Glutamatergic neuron (in vitro differentiated cells): Measurements from ENCODE around the gene XRCC1. TPM values are rescaled to one million over a fixed set of nuclear protein-coding genes. Genes with fewer than 3 reads are reported as not detected.

ENCODE experiments used
- DNase-seq: peaks from one replicate; pipeline ENCODE4 v3.0.0; 2022
- H3K27ac Mint-ChIP-seq: one replicate; pipeline ENCODE4 v1.8.0; 2020; ENCODE audit warnings: mild to moderate bottlenecking, mixed read lengths, inconsistent platforms; ENCODE audit not compliant: unreplicated experiment
- H3K27me3 Mint-ChIP-seq: one replicate; pipeline ENCODE4 v1.8.0; 2020; ENCODE audit warnings: mild to moderate bottlenecking, moderate library complexity, mixed read lengths, inconsistent platforms; ENCODE audit not compliant: unreplicated experiment
- H3K36me3 Mint-ChIP-seq: one replicate; pipeline ENCODE4 v1.8.0; 2020; ENCODE audit warnings: mild to moderate bottlenecking, mixed read lengths, inconsistent platforms; ENCODE audit not compliant: unreplicated experiment
- H3K4me1 Mint-ChIP-seq: one replicate; pipeline ENCODE4 v1.8.0; 2020; ENCODE audit warnings: mild to moderate bottlenecking, low read depth, mixed read lengths, inconsistent platforms; ENCODE audit not compliant: unreplicated experiment
- H3K4me3 Mint-ChIP-seq: one replicate; pipeline ENCODE4 v1.8.0; 2020; ENCODE audit warnings: mild to moderate bottlenecking, mixed read lengths, inconsistent platforms; ENCODE audit not compliant: unreplicated experiment
- H3K9me3 Mint-ChIP-seq: one replicate; pipeline ENCODE4 v1.8.0; 2020; ENCODE audit warnings: mild to moderate bottlenecking, moderate library complexity, mixed read lengths, inconsistent platforms; ENCODE audit not compliant: unreplicated experiment
- total RNA-seq: library from RNA; stranded (reverse); fragmentation: NEBNext Ultra II Directional; extraction: Animal tissue kit (Norgen Biotek cat#: 25700); gene quantifications from one replicate; pipeline ENCODE4 v1.2.1, GENCODE V29; 2021; ENCODE audit not compliant: unreplicated experiment
- TF ChIP-seq, protein P1 (sequence below): fragments of 200-600 bp; sonication (generic); IDR thresholded peaks from one replicate; pipeline ENCODE4 v1.5.0; 2021; ENCODE audit not compliant: partially characterized antibody, unreplicated experiment

The XRCC1 gene
- total RNA-seq, 1 donor from 2014 or later = 39.5 TPM

DNA sequence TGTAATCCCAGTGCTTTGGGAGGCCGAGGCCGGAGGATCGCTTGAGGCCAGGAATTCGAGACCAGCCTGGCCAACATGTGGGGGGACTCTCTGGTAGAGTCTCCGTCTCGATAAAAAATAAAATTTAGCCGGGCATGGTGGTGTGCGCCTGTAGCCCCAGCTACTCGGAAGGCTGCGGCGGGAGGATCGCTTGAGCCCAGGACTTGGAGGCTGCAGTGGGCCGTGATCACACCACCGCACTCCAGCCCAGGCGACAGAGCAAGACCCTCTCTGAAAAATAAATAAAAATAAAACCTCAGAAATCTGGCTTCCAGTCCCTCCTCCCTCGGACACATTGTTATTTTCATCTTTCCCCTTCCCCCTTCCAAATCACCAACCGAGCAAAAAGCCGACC, 20.3 kb upstream of the XRCC1 start:
- Mint-ChIP-seq H3K4me3 (peak overlapping the region; percentile 97), H3K4me1 (peaks cover 17% of the 10 kb centered on the region), H3K27ac (peak overlapping the region; percentile 97), H3K36me3 (no peaks in the 10 kb centered on the region), H3K9me3 (peaks cover 13% of the 10 kb centered on the region), H3K27me3 (peaks cover 7% of the 10 kb centered on the region)
- no peak for DNase-seq
- TF ChIP-seq, protein P1, sequence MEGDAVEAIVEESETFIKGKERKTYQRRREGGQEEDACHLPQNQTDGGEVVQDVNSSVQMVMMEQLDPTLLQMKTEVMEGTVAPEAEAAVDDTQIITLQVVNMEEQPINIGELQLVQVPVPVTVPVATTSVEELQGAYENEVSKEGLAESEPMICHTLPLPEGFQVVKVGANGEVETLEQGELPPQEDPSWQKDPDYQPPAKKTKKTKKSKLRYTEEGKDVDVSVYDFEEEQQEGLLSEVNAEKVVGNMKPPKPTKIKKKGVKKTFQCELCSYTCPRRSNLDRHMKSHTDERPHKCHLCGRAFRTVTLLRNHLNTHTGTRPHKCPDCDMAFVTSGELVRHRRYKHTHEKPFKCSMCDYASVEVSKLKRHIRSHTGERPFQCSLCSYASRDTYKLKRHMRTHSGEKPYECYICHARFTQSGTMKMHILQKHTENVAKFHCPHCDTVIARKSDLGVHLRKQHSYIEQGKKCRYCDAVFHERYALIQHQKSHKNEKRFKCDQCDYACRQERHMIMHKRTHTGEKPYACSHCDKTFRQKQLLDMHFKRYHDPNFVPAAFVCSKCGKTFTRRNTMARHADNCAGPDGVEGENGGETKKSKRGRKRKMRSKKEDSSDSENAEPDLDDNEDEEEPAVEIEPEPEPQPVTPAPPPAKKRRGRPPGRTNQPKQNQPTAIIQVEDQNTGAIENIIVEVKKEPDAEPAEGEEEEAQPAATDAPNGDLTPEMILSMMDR = no peak

DNA sequence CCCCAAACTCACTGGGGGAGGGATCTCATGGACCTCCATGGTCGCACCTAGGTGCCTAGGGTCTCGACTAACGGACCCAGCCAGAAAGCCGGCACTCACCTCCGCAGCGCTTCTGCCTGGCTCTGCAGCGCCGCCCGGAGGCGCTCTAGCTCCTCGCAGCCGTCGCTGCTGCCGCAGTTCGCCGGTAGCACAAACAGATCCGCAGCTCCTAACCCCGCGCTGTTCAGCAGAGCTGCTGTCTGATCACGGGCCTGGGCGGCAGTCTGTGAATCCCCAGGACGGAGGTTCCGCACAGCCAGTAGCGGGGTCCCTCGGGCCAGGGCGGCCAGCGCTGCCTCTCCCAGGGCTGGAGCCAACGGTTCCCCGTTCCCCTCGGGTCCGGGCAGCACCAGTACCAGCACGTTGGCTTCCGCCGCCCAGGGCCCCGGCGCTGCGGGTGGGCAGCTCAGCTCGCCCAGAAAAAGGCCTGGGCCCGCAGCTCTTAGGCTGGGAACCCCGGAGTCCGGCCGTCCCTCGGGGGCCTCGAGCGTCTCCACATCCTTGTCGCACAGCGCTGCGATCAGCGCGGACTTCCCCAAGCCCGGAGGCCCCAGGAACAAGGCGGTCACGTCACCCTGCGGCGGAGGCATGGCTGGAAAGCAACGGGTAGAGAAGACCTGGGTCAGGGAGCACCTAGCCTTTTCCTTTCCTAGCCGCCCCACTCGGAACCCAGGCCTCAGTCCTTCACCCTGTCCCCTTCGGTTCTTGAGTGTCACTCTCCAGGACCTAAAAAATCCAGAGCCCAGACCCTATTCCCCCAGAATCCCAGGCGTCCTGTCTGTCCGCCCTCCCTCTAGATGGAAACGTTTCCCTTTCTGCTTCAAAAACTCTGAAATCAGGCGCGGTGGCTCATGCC, 19.6 kb upstream of the XRCC1 start:
- Mint-ChIP-seq H3K4me1 (peaks cover 18% of the 10 kb centered on the region), H3K27ac (peak overlapping the region; percentile 97), H3K27me3 (peaks cover 7% of the 10 kb centered on the region), H3K36me3 (no peaks in the 10 kb centered on the region), H3K9me3 (peaks cover 13% of the 10 kb centered on the region), H3K4me3 (peak overlapping the region; percentile 97)
- DNase-seq = peak; percentile 78
- TF ChIP-seq, protein P1 = peak; percentile 89

DNA sequence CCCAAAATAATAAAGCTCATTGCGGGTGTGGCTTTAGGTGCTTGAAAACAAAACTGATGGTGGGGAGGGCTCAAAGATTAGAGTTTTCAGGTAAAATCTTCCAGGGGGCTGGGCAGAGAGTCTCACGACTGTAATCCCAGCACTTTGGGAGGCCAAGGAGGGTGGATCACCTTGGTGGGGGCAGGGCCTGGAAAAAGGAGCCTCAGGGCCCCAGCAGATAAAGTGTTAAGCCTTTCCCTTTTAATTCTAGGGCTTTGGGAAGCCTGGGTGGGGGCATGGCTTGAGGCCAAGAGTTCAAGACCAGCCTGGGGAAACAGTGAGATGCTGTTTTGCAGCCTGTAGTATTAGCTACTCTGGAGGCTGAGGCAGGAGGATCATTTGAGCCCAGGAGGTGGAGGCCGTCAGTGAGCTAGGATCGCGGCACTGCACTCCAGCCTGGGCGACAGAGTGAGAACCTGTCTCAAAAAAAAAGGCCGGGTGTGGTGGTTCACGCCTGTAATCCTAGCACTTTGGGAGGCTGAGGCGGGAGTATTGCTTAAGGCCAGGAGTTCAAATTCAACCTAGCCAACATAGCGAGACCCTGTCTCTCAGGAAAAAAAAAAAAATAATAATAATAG, 18.9 kb upstream of the XRCC1 start:
- H3K36me3 Mint-ChIP-seq = no peaks in the 10 kb centered on the region
- H3K27ac Mint-ChIP-seq = peak overlapping the region; percentile 90
- peaks cover 18% of the 10 kb centered on the region for H3K4me1 Mint-ChIP-seq
- peaks cover 9% of the 10 kb centered on the region for H3K27me3 Mint-ChIP-seq
- H3K4me3 Mint-ChIP-seq = peak overlapping the region; percentile 97
- peaks cover 15% of the 10 kb centered on the region for H3K9me3 Mint-ChIP-seq
- TF ChIP-seq, protein P1 = no peak
- no peak for DNase-seq

DNA sequence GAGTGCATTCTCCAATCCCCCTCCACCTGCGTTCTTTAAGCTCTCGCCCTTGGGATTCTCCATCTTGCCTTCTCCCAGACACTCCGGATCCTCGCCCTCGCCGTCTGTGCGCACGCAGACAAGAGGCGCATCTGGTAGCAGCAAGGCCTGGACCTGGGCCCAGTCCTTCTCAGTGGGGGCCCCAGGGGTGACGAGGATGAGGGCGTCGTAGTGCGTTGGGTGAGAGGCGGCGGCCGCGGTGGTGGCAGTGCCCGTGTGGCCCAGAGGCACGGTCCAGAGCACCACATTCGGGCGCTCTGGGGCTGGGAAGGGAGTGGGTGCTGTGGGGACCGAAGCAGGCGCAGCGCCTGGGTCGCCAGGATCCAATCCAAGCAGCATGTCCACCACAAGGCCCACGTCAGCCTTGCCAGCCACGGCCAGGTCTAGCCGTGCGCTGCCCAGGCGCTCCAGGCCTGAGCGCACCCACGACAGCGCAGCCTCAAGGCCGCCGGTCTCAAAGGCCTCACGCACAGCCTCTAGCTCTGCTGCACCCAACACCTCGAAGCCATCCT, 17.5 kb upstream of the XRCC1 start:
- Mint-ChIP-seq H3K4me1 (peaks cover 18% of the 10 kb centered on the region), H3K9me3 (peaks cover 13% of the 10 kb centered on the region), H3K27me3 (peaks cover 9% of the 10 kb centered on the region), H3K4me3 (peak overlapping the region; percentile 97), H3K36me3 (no peaks in the 10 kb centered on the region), H3K27ac (peak overlapping the region; percentile 90)
- no peak for DNase-seq
- TF ChIP-seq, protein P1 = no peak
